Activated CD8-positive, alpha-beta memory T cell treated with anti-CD3 and anti-CD28 coated beads for 36 hours (primary cell): Measurements from ENCODE around the gene PPP4R1. TPM values are rescaled to one million over a fixed set of nuclear protein-coding genes. Genes with fewer than 3 reads are reported as not detected.

Source experiments
- CTCF ChIA-PET: fragments of 350-600 bp; sonication (Branson Sonifier 250); formaldehyde crosslinking; loops from one replicate; lab custom pipeline; 2021; ENCODE audit warnings: antibody characterized with exemption; lab: Charles Lee
- POLR2A ChIA-PET: fragments of 350-600 bp; sonication (Branson Sonifier 250); formaldehyde crosslinking; loops from one replicate; lab custom pipeline; 2021; ENCODE audit warnings: antibody characterized with exemption; lab: Charles Lee
- total RNA-seq, 2 experiments: library from RNA; stranded (reverse); gene quantifications; one replicate each; pipeline ENCODE4 v1.2.3, GENCODE V29; 2021

PPP4R1 gene
- total RNA-seq, 2 experiments from 2014 or later = 47.5 to 49.8 TPM

DNA sequence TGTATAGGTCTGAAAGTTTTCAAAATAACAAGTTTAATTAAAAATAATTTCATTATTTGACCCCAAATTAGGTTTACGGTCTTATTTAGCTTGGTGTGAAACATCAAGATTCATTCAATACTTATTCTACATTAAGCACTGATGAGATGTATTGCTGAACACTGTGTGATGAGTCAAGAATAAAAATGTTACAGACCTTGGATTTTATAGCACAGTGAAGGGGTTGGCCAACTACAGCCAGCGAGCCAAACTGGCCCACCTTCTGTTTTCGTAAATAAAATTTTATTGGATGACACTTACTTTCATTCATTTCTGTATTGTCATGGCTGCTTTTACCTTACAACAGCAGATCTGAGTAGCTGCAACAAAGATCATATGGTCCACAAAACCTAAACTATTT, 8.3 kb downstream of the PPP4R1 start:
- CTCF ChIA-PET = interaction anchor here (0.7 kb wide), 1 partner anchor 65 kb away, joined by 3 read pairs; no protein-coding TSS in a partner anchor
- POLR2A ChIA-PET = no interaction called here

DNA sequence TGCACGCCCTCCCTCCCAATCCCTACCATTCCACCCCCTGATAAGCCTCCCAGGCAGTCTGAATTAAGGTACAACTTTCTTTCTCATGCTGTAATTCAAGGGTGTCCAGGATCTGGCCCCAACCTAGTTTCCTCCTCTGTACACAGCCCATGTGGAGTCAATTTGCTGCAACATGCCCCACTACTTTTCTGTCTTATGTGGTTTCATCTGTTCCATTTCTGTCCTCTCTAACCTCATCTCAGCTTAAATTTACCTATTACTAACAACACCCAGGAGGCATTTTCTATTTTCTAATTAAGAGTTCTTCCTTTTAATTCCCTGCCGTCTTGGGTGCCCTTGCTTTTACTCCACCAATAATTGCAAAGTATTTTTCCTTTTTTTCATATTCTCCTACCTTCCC, 10.0 kb downstream of the PPP4R1 start:
- CTCF ChIA-PET = no interaction called here

DNA sequence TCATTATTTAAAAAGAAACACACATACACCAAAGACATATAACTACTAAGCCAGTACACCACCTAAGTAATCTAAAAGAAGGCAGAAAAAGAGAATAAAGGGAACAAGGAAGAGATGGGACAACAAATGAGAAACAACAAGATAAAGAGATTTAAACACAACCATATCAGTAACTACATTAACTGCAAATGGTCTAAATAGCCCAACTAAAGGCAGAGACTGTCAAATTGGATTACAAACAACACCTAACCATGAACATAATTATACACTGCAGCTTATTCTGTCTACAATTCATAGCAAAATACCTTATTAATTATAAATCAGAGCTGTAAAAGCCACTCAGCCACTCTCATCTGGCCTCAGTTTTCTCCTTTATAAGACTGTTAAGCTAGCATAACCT, 15.0 kb downstream of the PPP4R1 start:
- ChIA-PET POLR2A (no interaction called here), CTCF (no interaction called here)

More for the DNA sequence above, 10.0 kb downstream of the PPP4R1 start:
- POLR2A ChIA-PET = no interaction called here

DNA sequence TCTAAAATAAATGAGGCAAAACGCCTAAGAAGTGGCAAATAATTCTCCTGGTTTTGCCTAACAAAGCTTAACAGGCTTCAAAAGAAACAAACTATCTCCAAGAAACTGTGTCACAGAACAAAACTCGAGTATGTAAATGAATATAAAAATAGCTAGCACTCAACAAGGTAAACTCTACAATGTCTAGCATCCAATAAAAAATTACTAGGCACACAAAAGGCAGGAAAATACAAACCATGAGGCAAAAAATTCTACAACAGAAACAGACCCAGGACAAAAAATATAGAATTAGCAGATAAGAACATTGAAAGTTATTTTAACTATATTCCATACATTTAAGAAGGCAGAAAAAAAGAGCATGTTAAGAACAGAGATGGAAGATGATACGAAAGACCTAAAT, 16.8 kb downstream of the PPP4R1 start:
- ChIA-PET CTCF (interaction anchor here (0.5 kb wide), 1 partner anchor 264 kb away, joined by 3 read pairs; no protein-coding TSS in a partner anchor), POLR2A (no interaction called here)

DNA sequence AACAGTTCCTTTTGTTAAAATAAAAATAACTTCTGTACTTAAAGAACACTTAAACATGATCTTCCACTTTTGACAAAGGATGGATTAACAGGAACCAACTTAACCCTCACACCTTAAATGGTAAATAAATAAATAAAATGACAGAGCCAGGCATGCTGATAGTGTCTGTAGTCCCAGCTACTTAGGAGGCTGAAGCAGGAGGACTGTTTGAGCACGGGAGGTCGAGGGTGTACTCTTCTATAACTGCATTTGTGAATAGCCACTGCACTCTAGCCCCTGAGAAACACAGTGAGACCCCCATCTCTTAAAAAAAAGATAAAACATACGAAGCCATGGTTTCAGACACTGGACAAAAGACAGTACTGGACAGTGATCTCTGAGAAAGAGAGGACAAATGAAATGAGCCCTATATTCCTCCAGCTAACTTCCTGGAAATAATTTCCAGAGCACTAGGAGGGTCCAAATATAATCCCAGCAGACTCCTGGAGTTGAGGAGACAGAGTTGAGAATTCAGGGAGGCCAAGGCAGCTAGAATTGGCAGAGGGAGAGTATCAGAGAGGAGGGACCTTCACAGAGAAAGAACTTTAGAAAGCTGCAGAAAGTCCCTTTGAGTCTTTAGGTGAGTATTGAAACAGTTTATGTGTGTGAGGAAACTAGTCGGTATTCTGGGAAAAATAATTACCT, 17.4 kb downstream of the PPP4R1 start:
- POLR2A ChIA-PET = interaction anchor here (1.0 kb wide), 1 partner anchor 212 kb away, joined by 3 read pairs; no protein-coding TSS in a partner anchor
- CTCF ChIA-PET = no interaction called here

DNA sequence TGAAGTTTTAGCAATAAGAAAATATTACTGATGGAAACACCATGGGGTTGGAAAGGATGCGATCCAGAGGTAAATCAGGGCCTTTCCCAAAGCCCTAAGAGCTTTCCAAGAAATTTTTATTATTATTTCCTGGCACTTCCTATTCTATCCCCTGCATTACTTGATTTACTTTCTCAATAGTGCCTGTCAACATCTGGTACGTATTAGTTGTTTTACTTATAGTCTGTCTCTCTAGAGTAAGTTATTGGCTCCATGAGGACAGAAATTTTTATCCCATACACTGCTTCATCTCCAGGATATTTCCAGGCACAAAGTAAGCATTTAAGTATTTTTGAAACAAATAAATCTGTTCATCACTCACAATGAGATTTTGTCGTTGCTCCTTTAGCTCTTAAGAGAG, 18.1 kb downstream of the PPP4R1 start:
- CTCF ChIA-PET = no interaction called here
- POLR2A ChIA-PET = interaction anchor here (1.0 kb wide), 1 partner anchor 213 kb away, joined by 3 read pairs; no protein-coding TSS in a partner anchor

DNA sequence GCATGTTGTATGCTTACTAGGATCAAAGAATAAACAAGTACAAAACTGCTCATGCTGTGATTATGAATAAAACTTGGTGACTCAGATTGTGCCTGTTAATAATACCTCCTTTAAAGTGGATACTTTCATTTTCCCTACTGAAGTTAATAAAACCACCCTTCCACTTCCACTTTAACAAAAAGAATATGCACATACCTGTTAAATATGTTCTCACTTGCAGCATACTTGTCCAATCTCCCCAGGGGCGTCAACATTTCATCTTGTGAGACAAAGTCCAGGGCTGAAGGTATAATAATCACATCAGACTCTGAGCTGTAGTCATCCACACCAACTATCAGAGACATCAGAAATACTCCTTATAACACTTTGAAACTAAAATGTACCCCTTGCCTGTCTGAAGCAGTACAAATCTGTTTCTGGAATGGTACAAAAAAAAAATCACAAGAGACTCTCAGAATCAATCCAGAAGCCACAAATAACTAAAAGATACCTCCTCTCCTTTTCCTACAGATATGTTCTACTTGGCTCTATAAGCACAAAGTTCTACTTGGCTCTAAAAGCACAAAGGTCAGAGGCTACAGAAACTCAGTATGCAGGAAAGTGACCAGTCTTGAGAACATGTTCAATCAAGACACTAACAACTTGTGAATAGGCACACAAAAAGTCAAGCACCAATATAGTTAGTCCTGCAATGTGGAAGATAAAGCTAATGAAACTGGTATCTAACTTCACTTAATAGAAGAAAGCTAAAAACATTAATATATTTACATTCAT, 19.3 kb downstream of the PPP4R1 start:
- CTCF ChIA-PET = no interaction called here
- POLR2A ChIA-PET = no interaction called here

DNA sequence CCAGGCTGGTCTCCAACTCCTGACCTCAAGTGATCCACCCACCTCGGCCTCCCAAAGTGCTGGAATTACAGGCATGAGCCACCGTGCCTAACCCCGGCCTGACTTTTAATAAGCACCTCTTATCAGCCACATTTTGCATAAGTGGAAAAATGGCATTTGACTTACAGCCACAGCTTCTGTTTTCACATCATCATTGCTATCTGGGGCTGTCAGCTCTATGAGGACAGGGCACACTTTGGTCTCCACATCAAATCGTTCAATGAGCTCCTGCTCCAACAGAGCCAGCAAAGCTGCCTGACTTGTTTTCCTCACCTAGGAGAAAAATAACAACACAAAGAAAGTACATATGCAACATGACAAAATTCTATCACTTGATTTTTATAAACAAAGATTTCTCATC, 26.4 kb downstream of the PPP4R1 start:
- ChIA-PET CTCF (no interaction called here), POLR2A (no interaction called here)

DNA sequence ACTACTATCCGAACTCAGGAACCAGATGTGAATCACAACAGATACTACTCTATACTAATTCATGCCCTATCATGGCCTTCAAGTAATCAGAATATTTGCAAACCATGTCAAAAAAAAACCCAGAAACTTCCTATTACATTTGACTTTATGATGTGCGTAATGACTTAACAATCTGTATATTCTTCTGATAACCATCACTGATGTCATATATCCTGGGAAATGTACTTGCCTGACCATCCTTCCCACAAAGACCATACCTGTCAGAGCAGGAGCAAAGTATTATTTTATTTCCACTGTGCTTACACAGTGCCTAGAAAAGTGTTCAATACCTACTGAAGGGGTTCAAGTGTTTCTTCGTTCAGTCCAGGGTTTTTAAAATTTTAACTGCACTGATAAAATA, 27.5 kb downstream of the PPP4R1 start:
- CTCF ChIA-PET = no interaction called here

DNA sequence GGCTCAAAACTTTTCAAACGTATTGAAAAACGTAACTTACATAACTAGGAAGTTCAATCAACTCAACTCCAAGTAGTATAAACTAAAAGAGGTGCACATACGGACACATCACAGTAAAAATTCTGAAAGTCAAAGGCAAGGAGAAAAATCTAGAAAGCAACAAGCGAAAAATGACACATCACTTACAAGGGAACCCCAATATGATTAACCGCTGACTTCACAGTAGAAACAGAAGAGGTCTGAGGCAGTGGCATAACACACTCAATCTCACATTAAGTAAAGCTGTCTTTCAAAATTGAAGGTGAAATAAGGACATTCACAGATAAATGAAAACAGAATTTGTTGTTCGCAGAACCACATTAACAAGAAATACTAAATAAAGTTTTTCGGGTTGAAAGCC, 32.7 kb downstream of the PPP4R1 start:
- ChIA-PET CTCF (no interaction called here), POLR2A (no interaction called here)

More for the DNA sequence above, 27.5 kb downstream of the PPP4R1 start:
- POLR2A ChIA-PET = no interaction called here

DNA sequence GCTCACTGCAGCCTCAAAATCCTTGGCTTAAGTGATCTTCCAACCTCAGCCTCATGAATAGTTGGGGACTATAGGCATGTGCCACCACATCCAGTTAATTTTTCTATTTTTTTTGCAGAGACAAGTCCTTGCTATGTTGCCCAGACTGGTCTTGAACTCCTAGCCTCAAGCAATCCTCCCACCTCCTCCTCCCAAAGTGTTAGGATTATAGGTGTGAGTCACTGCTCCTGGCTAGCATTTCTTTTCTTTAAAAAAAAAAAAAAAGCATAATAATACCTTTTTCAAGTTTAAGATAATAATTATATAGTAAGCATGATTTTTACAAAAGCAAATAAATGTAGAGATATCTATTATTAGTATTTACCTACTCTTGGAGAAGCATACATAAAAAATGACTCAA, 36.1 kb downstream of the PPP4R1 start:
- ChIA-PET POLR2A (no interaction called here), CTCF (no interaction called here)

DNA sequence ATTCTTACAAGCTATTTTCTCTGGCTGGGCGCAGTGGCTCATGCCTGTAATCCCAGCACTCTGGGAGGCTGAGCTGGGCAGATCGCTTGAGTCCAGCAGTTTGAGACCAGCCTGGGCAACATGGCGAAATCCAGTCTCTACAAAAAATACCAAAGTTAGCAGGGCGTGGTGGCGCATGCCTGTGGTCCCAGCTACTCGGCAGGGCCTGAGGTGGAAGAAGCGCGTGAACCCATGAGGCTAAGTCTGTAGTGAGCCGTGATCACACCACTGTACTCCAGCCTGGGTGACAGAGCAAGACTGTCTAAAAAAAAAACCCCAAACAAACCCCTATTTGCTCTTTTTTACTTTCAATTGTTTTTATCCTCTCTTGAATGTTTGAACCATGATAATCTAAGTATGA, 37.0 kb downstream of the PPP4R1 start:
- ChIA-PET CTCF (no interaction called here), POLR2A (no interaction called here)

DNA sequence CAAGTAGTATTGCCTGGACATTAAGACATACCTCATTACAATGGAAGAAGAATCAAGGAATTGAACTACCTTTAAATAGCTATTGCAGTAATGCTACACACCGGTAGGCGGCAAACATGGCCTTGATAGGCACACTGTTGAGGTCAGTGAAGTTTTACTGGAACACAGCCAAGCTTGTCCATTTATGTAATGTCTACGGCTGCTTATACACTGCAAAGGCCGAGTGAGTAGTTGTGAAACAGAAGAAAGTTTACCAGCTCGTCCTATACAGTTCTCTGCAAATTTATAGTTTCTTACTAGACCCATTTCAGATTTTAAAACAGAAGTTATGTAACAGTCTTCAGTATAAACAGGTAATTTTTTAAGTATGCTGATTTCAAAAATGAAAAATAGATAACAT, 38.8 kb downstream of the PPP4R1 start:
- CTCF ChIA-PET = no interaction called here
- POLR2A ChIA-PET = no interaction called here

DNA sequence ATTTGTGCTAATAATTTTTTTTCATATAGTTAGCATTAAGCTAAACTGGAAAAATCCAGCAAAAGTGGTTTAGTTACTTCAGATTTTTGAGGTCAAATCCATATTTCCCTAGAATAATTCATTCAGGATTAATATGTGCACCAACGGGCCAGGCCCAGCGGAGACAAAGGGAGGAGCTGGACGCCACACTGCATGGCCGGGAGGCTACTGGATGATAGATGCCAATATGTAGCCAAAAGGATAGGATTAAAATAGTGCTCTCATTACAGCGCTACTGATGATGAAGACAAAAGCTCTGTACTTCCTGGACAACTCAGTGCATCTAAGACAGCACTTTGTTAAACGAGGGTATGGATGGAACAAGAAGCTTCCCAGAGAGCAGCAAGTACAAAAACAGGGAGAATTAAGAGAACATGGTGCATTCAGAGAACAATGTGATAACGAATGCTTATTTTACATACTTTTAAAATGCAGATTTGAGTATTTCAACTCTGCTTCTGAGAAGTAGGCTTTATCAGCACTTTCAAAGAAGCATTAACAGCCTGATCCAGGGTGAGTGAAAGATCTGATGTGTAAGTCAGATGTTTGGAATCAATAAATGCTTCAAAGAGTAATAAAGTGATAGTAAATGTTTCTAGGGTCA, 39.8 kb downstream of the PPP4R1 start:
- ChIA-PET POLR2A (interaction anchor here (0.6 kb wide), 1 partner anchor 114 kb away, joined by 4 read pairs; no protein-coding TSS in a partner anchor), CTCF (no interaction called here)

DNA sequence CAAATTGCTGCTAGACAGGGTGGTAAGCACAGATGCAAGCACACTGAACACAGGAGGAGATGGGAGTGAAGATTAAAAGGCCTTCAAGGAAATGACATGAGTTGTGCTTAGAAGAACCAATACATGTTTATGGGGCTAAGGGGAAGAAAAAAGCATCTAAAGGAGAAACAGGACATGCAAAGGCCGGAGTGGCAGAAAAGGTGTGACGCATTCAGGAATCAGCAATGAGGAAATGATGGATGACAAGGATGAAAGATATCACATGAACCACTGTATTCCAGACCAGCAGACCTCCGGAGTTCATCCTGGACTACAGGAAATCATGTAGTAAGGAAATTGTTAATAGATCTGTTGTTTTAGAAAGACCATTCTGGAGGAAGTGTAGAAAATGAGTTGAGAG, 42.8 kb downstream of the PPP4R1 start:
- CTCF ChIA-PET = no interaction called here
- POLR2A ChIA-PET = no interaction called here

DNA sequence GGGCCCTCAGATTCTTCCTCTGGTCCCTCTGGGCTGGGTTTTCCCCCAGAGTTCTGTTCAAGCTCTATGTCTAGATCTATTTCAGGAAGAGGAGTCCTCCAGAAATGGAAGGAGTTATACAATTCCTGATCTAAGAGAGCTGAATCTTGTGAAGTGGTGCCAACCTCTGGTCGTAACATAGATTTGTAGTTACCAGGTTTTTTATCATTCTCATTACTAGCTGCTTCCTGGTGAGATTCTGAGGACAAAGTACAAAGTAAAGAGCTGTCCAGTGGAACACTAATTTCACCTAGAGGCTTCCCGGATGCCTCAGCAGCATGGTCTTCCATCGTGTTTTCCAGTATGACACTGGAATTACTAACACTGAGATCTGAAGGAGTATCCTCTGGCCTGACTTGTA, 44.1 kb downstream of the PPP4R1 start:
- CTCF ChIA-PET = no interaction called here
- POLR2A ChIA-PET = no interaction called here

DNA sequence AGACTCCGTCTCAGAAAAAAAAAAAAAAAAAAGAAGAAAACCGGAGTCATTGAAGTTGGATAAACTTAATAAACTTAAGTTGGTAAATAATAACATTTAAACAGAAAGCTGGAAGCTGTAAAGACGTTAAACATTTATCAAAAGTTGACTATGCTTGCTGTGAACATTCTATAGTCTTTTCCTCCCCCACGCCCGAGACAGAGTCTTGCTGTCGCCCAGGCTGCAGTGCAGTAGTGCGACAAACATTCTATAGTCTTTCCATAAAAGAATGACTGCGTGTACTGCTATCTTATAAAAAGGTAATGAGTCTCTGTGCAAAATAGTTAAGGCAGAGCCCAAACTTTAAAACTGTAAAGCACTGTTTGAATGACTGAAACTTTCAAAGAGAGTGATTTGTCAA, 45.2 kb downstream of the PPP4R1 start:
- ChIA-PET CTCF (no interaction called here), POLR2A (no interaction called here)

DNA sequence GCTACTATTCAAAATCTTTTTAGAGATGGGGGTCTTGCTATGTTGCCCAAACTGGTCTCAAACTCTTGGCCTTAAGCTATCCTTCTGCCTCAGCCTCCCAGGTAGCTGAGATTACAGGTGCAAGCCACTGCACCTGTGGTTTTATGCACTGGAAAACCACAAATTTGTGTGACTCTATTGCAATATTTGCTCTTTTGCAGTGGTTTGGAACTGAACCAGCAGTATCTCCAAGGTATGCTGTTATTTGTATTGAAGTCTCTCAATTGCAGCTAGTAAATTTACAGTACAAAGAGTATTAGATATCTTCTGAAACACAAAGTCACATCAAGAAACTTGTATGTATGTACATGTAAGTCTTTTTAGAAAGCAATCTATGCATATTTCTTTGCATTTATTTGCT, 46.2 kb downstream of the PPP4R1 start:
- POLR2A ChIA-PET = no interaction called here
- CTCF ChIA-PET = no interaction called here

DNA sequence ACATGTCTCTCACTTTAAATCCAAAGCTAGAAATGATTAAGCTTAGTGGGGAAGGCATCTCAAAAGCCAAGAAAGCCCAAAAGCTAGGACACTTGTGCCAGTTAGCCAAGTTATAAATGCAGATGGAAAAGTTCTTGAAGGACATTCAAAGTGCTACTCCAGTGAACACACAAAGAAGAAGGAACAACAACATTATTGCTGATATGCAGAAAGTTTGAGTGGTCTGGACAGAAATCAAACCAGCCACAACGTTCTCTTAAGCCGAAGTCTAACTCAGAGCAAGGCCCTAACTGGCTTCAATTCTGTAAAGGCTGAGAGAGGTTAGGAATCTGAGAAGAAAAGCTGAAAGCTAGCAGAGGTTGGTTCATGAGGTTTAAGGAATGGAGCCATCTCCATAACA, 49.0 kb downstream of the PPP4R1 start:
- CTCF ChIA-PET = interaction anchor here (1.0 kb wide), 1 partner anchor 172 kb away, joined by 3 read pairs; no protein-coding TSS in a partner anchor

DNA sequence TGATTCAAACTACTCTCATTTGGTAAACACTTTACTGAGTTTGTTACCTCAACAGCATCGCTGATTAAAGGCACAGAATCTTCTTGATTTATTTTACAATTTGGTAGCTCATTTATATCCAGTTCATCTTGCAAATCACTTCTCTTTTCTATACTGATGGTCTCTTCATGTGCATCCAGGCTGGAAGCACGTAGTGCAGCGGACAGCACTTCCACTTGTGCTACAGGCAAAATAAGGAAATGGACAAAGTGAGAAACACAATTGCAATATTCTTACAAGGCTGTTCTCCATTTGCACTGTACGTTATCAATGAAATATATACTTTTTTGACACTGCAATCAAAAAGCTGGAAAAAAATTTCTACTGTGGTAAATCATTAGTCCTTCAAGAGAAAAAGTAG, 51.0 kb downstream of the PPP4R1 start:
- CTCF ChIA-PET = interaction anchor here (1.1 kb wide), 1 partner anchor 49 kb away, joined by 3 read pairs; no protein-coding TSS in a partner anchor

More for the DNA sequence above, 49.0 kb downstream of the PPP4R1 start:
- POLR2A ChIA-PET = no interaction called here

More for the DNA sequence above, 51.0 kb downstream of the PPP4R1 start:
- POLR2A ChIA-PET = no interaction called here
